Nephron progenitor cell (in vitro differentiated cells): Measurements from ENCODE around the gene CLEC1A.

Source experiments
- DNase-seq: peaks from one replicate; pipeline ENCODE4 v3.0.0; 2021
- H3K27ac Mint-ChIP-seq: 2 replicates; pipeline ENCODE4 v1.8.0; 2021; ENCODE audit warnings: mild to moderate bottlenecking, moderate library complexity, mixed read lengths
- H3K27me3 Mint-ChIP-seq: 2 replicates; pipeline ENCODE4 v1.8.0; 2021; ENCODE audit warnings: mild to moderate bottlenecking, low read depth, mixed read lengths; ENCODE audit not compliant: poor library complexity
- H3K36me3 Mint-ChIP-seq: 2 replicates; pipeline ENCODE4 v1.8.0; 2021; ENCODE audit warnings: low read depth, mixed read lengths
- H3K4me1 Mint-ChIP-seq: 2 replicates; pipeline ENCODE4 v1.8.0; 2021; ENCODE audit warnings: mixed read lengths
- H3K4me3 Mint-ChIP-seq: 2 replicates; pipeline ENCODE4 v1.8.0; 2021; ENCODE audit warnings: mild to moderate bottlenecking, moderate library complexity, mixed read lengths
- H3K9me3 Mint-ChIP-seq: 2 replicates; pipeline ENCODE4 v1.8.0; 2021; ENCODE audit warnings: mild to moderate bottlenecking, moderate library complexity, mixed read lengths
- CTCF ChIP-seq: fragments of 200-600 bp; sonication (generic); IDR thresholded peaks from 2 replicates; pipeline ENCODE4 v1.5.0; 2021; ENCODE audit warnings: antibody characterized with exemption

CLEC1A gene

DNA sequence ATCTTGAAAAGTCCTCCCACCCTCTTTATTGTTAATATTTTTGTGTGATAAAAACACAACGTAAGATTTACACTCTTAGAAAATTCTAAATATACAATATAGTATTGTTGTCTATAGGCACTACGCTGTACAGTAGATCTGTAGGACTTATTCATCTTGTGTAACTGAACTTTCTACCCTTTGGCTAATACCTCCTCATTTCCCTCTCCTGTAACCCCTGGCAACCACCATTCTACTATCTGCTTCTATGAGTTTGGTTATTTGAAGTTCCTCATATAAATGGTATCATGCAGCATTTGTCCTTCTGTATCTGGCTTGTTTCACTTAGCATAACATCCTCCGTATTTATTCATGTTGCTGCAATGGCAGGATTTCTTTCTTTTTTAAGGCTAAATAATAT is 73.5 kb downstream of the CLEC1A start:
- Mint-ChIP-seq H3K36me3 (no peaks in the 10 kb centered on the region), H3K4me1 (no peaks in the 10 kb centered on the region), H3K27ac (no peak overlapping the region), H3K27me3 (no peaks in the 10 kb centered on the region), H3K9me3 (no peaks in the 10 kb centered on the region), H3K4me3 (no peak overlapping the region)
- no peak for DNase-seq
- TF ChIP-seq CTCF: no peak

GRCh38 chr12:10021342-10021741 is 77.4 kb downstream of the CLEC1A start:
- no peak for TF ChIP-seq CTCF
- Mint-ChIP-seq H3K4me1 (no peaks in the 10 kb centered on the region), H3K27me3 (no peaks in the 10 kb centered on the region), H3K36me3 (no peaks in the 10 kb centered on the region), H3K4me3 (no peak overlapping the region), H3K27ac (no peak overlapping the region), H3K9me3 (no peaks in the 10 kb centered on the region)
- no peak for DNase-seq
